Middle frontal gyrus (tissue), 1 donor: ENCODE data around the gene YAP1.

ENCODE experiments used
- DNase-seq: peaks from one replicate; pipeline ENCODE4 v3.0.0-alpha.2; 2015; ENCODE audit warnings: low spot score; ENCODE audit errors: extremely low spot score

The YAP1 gene

GRCh38 chr11:102116453-102117205 lies 6.4 kb downstream of the YAP1 start:
- DNase-seq = no peak

GRCh38 chr11:102117472-102118113 lies 7.3 kb downstream of the YAP1 start:
- DNase-seq = no peak

GRCh38 chr11:102118937-102119336 lies 8.7 kb downstream of the YAP1 start:
- no peak for DNase-seq

- no peak for DNase-seq
These were observed 9.8 kb downstream of the YAP1 start for GRCh38 chr11:102119997-102120396.

GRCh38 chr11:102120437-102120973 lies 10.3 kb downstream of the YAP1 start:
- DNase-seq = no peak

GRCh38 chr11:102121329-102121728 lies 11.1 kb downstream of the YAP1 start:
- no peak for DNase-seq

GRCh38 chr11:102134597-102134996 lies 24.4 kb downstream of the YAP1 start:
- no peak for DNase-seq

GRCh38 chr11:102135256-102135655 lies 25.0 kb downstream of the YAP1 start:
- DNase-seq = no peak

- DNase-seq = no peak
These were observed 28.0 kb downstream of the YAP1 start for GRCh38 chr11:102138223-102138622.

- no peak for DNase-seq
These were observed 28.4 kb downstream of the YAP1 start for GRCh38 chr11:102138670-102139069.

- DNase-seq = no peak
These were observed 28.8 kb downstream of the YAP1 start for GRCh38 chr11:102139081-102139498.

- no peak for DNase-seq
These were observed 32.1 kb downstream of the YAP1 start for GRCh38 chr11:102142333-102142732.

GRCh38 chr11:102143867-102144266 lies 33.6 kb downstream of the YAP1 start:
- DNase-seq = no peak

GRCh38 chr11:102144357-102145355 lies 34.4 kb downstream of the YAP1 start:
- DNase-seq = no peak

GRCh38 chr11:102147015-102147414 lies 36.8 kb downstream of the YAP1 start:
- DNase-seq = no peak

GRCh38 chr11:102147632-102148031 lies 37.4 kb downstream of the YAP1 start:
- DNase-seq = no peak

- no peak for DNase-seq
These were observed 37.8 kb downstream of the YAP1 start for GRCh38 chr11:102148059-102148458.

- no peak for DNase-seq
These were observed 41.7 kb downstream of the YAP1 start for GRCh38 chr11:102151784-102152525.

- DNase-seq = no peak
These were observed 42.8 kb downstream of the YAP1 start for GRCh38 chr11:102153082-102153481.

GRCh38 chr11:102154806-102155205 lies 44.6 kb downstream of the YAP1 start:
- DNase-seq = no peak

- no peak for DNase-seq
These were observed 45.4 kb downstream of the YAP1 start for GRCh38 chr11:102155676-102156075.
